Fibroblast of lung (primary cell): ENCODE data around the gene JARID2. TPM values are rescaled to one million over a fixed set of nuclear protein-coding genes. Genes with fewer than 3 reads are reported as not detected.

ENCODE experiments used
- DNase-seq, 2 donors: peaks; one replicate each; pipeline versions ENCODE4 v3.0.0 to v3.0.0-alpha.2; 2010; ENCODE audit warnings: low read depth in 2 of 2
- H2AFZ ChIP-seq: 2 replicates; pipeline ENCODE4 v1.5.1; 2012; ENCODE audit warnings: low read length, control low read depth, inconsistent platforms
- H3K27ac ChIP-seq: 2 replicates; pipeline ENCODE4 v1.5.1; 2011; ENCODE audit warnings: low read length, control low read depth; ENCODE audit not compliant: insufficient read depth
- H3K27me3 ChIP-seq: 2 replicates; pipeline ENCODE4 v1.5.1; 2011; ENCODE audit warnings: mild to moderate bottlenecking, low read length; ENCODE audit not compliant: control insufficient read depth, insufficient read depth
- H3K36me3 ChIP-seq: 2 replicates; pipeline ENCODE4 v1.5.1; 2011; ENCODE audit warnings: low read length; ENCODE audit not compliant: control insufficient read depth, insufficient read depth
- H3K4me1 ChIP-seq: 2 replicates; pipeline ENCODE4 v1.5.1; 2011; ENCODE audit warnings: low read length; ENCODE audit not compliant: control insufficient read depth, insufficient read depth; ENCODE audit errors: extremely low read depth
- H3K4me2 ChIP-seq: 2 replicates; pipeline ENCODE4 v1.5.1; 2011; ENCODE audit warnings: low read length, control low read depth; ENCODE audit not compliant: insufficient read depth; ENCODE audit errors: extremely low read depth
- H3K4me3 ChIP-seq, 4 experiments: fragments of 200-600 bp in 1 of 4; sonication (generic) in 1 of 4; replicated peaks in 1 of 4; 2 replicates each; pipeline ENCODE4 v1.5.1; 2011 to 2016; ENCODE audit warnings: low read length in 4 of 4, low read depth in 3 of 4, mild to moderate bottlenecking in 3 of 4, control low read depth in 2 of 4, inconsistent platforms in 1 of 4, mixed read lengths in 1 of 4; ENCODE audit not compliant: insufficient read depth in 1 of 4; ENCODE audit errors: control extremely low read depth in 1 of 4
- H3K79me2 ChIP-seq: 2 replicates; pipeline ENCODE4 v1.5.1; 2012; ENCODE audit warnings: mild to moderate bottlenecking, low read length, inconsistent platforms; ENCODE audit not compliant: control insufficient read depth, insufficient read depth
- H3K9ac ChIP-seq: 2 replicates; pipeline ENCODE4 v1.5.1; 2011; ENCODE audit warnings: mild to moderate bottlenecking, low read length, control low read depth; ENCODE audit not compliant: insufficient read depth
- H3K9me3 ChIP-seq: 2 replicates; pipeline ENCODE4 v1.5.1; 2012; ENCODE audit warnings: low read depth, low read length; ENCODE audit not compliant: control insufficient read depth, insufficient read depth
- H4K20me1 ChIP-seq: 2 replicates; pipeline ENCODE4 v1.5.1; 2011; ENCODE audit warnings: low read length; ENCODE audit not compliant: control insufficient read depth, insufficient read depth; ENCODE audit errors: extremely low read depth
- EZH2 ChIP-seq: IDR thresholded peaks from 2 replicates; pipeline ENCODE4 v1.5.1; 2012; ENCODE audit warnings: low read length, control low read depth, mild to moderate bottlenecking; ENCODE audit errors: missing control alignments
- polyA plus RNA-seq, 2 donors: library from polyadenylated mRNA; depleted of rRNA in 1 of 2; stranded (reverse) in 1 of 2; unstranded in 1 of 2; fragments of >200 nt; gene quantifications; 2 replicates each; pipeline ENCODE4 v1.2.1, GENCODE V29; 2011 to 2012; ENCODE audit warnings: missing spikeins in 1 of 2
- total RNA-seq: library from RNA; depleted of rRNA; stranded (reverse); fragments of >200 nt; gene quantifications from 2 replicates; pipeline ENCODE4 v1.2.1, GENCODE V29; 2014
- TF ChIP-seq, protein P1 (sequence below), 2 donors: IDR thresholded peaks in 1 of 2; conservative IDR thresholded peaks in 1 of 2; 1 replicate in 1 of 2; 2 replicates in 1 of 2; pipeline ENCODE4 v1.5.1; 2011 to 2012; ENCODE audit warnings: low read length in 2 of 2, control low read depth in 1 of 2, inconsistent platforms in 1 of 2, low read depth in 1 of 2, mild to moderate bottlenecking in 1 of 2

JARID2 gene
- total and polyA plus RNA-seq, 2 donors (not counting 1 experiment from before 2014, with no cell fraction given), result 5.0 to 8.2 TPM

DNA sequence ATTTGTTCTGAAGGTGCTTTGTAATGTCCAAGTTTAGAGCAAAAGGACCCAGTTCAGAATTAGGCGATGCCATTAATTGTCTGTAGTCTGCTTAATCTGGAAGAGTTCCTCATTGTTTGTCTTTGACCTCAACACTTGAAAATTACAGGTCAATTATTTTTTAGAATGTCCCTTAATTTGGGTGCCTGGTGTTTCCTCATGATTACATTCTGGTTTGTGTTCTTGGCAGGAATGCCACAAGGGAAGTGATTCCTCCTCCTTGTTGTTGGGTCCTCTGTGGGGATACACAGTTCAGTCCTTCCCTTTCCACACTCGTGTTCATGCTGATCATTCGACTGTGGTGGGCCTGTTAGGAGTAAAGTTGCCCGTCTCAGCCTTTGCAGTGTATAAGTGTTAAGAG lies 207.3 kb downstream of the JARID2 start:
- Histone ChIP-seq H3K4me1 (peaks cover 2% of the 10 kb centered on the region), H3K27ac (no peak overlapping the region), H3K4me2 (no peak overlapping the region), H3K9me3 (no peaks in the 10 kb centered on the region), H3K79me2 (no peaks in the 10 kb centered on the region), H3K9ac (no peak overlapping the region), H3K36me3 (peaks cover 2% of the 10 kb centered on the region), H3K27me3 (no peaks in the 10 kb centered on the region), H4K20me1 (no peaks in the 10 kb centered on the region), H3K4me3 (no peak overlapping the region), H2AFZ (no peak overlapping the region)
- no peak for DNase-seq
- TF ChIP-seq, protein P1, sequence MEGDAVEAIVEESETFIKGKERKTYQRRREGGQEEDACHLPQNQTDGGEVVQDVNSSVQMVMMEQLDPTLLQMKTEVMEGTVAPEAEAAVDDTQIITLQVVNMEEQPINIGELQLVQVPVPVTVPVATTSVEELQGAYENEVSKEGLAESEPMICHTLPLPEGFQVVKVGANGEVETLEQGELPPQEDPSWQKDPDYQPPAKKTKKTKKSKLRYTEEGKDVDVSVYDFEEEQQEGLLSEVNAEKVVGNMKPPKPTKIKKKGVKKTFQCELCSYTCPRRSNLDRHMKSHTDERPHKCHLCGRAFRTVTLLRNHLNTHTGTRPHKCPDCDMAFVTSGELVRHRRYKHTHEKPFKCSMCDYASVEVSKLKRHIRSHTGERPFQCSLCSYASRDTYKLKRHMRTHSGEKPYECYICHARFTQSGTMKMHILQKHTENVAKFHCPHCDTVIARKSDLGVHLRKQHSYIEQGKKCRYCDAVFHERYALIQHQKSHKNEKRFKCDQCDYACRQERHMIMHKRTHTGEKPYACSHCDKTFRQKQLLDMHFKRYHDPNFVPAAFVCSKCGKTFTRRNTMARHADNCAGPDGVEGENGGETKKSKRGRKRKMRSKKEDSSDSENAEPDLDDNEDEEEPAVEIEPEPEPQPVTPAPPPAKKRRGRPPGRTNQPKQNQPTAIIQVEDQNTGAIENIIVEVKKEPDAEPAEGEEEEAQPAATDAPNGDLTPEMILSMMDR (conservative IDR thresholded peaks at IDR 0.05 in 1 of 2, IDR thresholded peaks at IDR 0.05 in 1 of 2; ENCODE audit: low read depth in 1 of 2, low read length in 2 of 2), result no peak
- no peak for TF ChIP-seq EZH2

DNA sequence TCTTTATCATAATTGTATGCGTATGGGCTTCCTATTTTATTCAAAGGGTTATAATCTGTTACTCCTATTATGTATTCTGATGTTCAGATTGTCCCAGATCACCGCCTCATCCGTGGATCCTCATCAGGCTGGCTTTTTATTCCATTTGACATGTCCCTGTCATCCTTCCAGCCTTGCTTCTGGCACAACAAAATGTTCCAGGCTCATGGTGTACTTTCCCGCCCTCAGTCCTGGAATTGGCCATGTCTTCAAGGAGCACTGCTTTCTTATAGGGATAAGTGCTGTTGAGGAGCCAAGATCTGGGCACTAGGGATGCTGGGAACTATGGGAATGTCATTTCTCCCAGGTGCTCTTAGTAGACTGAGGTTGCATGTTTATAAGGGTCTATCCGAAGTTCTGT lies 207.8 kb downstream of the JARID2 start:
- no peak overlapping the region for H3K9ac ChIP-seq
- H3K27me3 ChIP-seq, result no peaks in the 10 kb centered on the region
- no peak overlapping the region for H3K4me3 ChIP-seq
- no peak overlapping the region for H3K27ac ChIP-seq
- H3K36me3 ChIP-seq, result peaks cover 2% of the 10 kb centered on the region
- H3K9me3 ChIP-seq, result no peaks in the 10 kb centered on the region
- no peak overlapping the region for H3K4me2 ChIP-seq
- H3K79me2 ChIP-seq, result no peaks in the 10 kb centered on the region
- no peaks in the 10 kb centered on the region for H4K20me1 ChIP-seq
- H3K4me1 ChIP-seq, result peaks cover 2% of the 10 kb centered on the region
- TF ChIP-seq EZH2, result no peak
- TF ChIP-seq, protein P1 (conservative IDR thresholded peaks at IDR 0.05 in 1 of 2, IDR thresholded peaks at IDR 0.05 in 1 of 2; ENCODE audit: low read depth in 1 of 2, low read length in 2 of 2), result no peak
- no peak for DNase-seq
- no peak overlapping the region for H2AFZ ChIP-seq

DNA sequence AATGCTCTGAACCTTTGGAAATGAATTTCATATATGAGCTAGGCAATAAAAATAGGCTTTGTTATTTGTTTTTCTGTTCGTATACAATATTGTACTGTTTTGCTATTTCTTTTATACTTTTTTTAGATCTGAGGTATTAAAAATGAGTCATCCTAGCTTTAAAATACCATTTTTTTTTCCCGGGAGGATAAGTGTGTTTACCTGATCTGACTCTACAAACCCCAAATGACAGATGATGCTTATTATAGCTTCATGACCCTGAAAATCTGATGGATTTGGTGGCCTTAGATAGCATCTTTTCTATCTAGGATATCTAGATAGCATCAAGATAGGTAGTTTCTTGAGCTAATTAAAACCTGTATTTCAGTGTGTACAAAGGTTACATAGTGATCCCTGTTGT lies 210.6 kb downstream of the JARID2 start:
- no peak overlapping the region for H3K4me2 ChIP-seq
- peaks cover 2% of the 10 kb centered on the region for H3K36me3 ChIP-seq
- no peak overlapping the region for H3K9ac ChIP-seq
- H3K79me2 ChIP-seq, result no peaks in the 10 kb centered on the region
- H3K27ac ChIP-seq, result no peak overlapping the region
- DNase-seq, result no peak
- no peaks in the 10 kb centered on the region for H3K27me3 ChIP-seq
- H3K9me3 ChIP-seq, result no peaks in the 10 kb centered on the region
- no peak overlapping the region for H3K4me3 ChIP-seq
- no peaks in the 10 kb centered on the region for H4K20me1 ChIP-seq
- peaks cover 2% of the 10 kb centered on the region for H3K4me1 ChIP-seq
- TF ChIP-seq EZH2, result no peak
- TF ChIP-seq, protein P1 (conservative IDR thresholded peaks at IDR 0.05 in 1 of 2, IDR thresholded peaks at IDR 0.05 in 1 of 2; ENCODE audit: low read depth in 1 of 2, low read length in 2 of 2), result no peak
- H2AFZ ChIP-seq, result no peak overlapping the region
